Left renal cortex interstitium (tissue), 4 donors: ENCODE measurements around the gene SPRY1. TPM values are rescaled to one million over a fixed set of nuclear protein-coding genes. Genes with fewer than 3 reads are reported as not detected.

Experiments
- DNase-seq, 4 donors: peaks; one replicate each; pipeline ENCODE4 v3.0.0-alpha.2; 2013; ENCODE audit warnings: low read depth in 4 of 4, low spot score in 2 of 4, missing footprints in 1 of 4
- polyA plus RNA-seq, 4 donors: library from polyadenylated mRNA; unstranded; fragments of 120-200 nt; gene quantifications; one replicate each; pipeline ENCODE4 v1.2.1, GENCODE V29; 2013; ENCODE audit not compliant: insufficient read length in 4 of 4

Gene SPRY1
- polyA plus RNA-seq: 10 to 100 TPM; 76.1 to 97.3 (median 89.4) TPM

- peak in 3 of 4 donors; percentile 77 to 96 (median 87) for DNase-seq
These were observed at the start of gene SPRY1 for GRCh38 chr4:123396307-123397143. Gene SPRY1 (plus strand): TSS chr4:123396795. CDS start chr4:123401592, 4,797 bp downstream.

DNA sequence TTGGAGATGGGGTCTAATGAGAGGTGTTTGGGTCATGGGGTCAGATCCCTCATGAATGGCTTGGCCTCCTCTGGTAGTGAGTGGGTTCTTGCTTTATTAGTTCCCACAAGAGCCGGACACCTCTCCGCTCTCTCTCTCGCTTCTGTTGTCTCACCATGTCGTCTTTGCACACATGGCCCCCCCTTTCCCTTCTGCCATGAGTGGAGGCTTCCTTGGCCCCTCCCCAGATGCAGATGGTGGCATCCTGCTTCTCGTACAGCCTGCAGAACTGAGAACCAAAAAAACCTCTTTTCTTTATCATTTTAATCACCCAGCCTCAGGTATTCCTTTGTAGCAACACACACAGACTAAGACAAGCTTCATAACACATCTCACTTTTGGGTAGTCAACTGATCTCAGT is 49.6 kb upstream of the SPRY1 start:
- no peak for DNase-seq

DNA sequence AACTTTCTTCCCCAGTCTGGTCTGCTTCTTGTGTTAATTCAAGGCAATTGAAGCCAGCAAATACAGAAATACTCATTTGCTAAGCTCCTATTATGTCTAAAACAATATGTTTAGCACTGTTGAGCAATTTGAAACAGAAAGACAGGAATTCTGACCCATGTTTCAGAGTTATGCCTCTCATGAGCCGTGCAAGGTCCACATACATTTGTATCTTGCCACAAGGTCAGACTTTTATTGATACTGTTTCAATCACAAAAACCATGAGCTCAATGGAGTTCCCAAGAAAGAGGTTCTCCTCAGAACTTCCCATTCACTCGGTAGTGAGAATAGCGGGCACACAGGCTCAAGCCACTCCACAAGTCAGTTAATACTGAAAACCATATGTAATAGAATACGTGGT is 47.6 kb upstream of the SPRY1 start:
- DNase-seq: no peak

- no peak for DNase-seq
These were observed 47.0 kb upstream of the SPRY1 start for GRCh38 chr4:123349421-123350190.

DNA sequence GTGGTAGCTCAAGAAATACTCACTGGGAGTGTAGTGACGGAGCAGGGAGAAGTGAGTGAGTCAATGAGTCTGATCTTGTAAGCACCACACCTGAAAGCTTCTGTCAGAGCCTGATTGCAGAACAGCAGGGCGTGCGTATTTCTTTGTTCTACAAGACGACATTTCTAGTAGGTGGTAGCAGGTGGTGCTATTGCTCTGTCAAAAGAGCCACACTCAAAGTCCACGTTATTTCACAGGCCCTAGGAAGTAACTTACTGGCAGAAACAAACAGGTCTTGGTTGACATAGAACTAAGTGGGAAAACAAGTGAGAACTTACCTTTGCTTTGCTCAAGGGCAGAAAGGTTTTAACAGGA is 46.4 kb upstream of the SPRY1 start:
- DNase-seq: no peak

DNA sequence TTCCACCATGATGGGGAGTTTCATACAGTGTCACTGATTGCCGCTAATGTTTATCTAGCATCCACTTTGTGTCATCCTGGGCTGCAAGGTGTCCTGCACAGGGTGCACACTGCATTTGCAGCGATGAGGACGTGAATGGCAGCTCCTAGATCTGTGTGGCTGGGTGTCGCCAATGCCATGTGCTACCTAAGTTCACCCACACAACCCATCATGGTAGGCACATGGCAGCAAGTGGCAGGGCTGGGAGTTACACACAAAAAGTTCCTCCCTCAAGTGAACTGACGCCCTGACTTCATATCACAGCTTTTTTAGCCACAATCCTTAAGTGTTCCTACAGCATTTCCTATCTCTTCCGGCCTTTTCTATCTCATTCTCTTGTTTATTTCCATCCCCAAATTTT is 45.9 kb upstream of the SPRY1 start:
- no peak for DNase-seq

DNA sequence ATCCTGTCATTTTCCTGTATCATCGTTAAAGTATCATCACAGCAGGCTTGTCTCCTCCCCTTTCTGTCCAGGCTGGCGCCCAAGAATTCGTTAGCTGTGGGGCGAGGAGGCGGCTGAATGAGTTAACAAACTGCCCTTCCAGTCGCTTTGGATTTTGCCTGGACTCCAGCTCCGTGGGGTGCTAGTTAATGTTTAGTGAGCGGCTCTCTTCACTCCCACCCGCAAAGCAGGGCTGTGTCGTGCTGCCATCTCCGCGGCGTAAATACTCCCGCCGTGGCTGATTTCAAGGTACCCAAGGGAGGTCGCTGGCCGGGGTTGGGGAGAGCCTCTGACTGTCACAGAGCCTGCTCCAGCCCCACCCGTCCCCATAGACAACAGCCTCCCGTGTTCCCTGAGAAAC is 44.9 kb upstream of the SPRY1 start:
- DNase-seq: no peak

- no peak for DNase-seq
These were observed 44.2 kb upstream of the SPRY1 start for GRCh38 chr4:123352240-123352945.

GRCh38 chr4:123352966-123353365 is 43.6 kb upstream of the SPRY1 start:
- DNase-seq: no peak

DNA sequence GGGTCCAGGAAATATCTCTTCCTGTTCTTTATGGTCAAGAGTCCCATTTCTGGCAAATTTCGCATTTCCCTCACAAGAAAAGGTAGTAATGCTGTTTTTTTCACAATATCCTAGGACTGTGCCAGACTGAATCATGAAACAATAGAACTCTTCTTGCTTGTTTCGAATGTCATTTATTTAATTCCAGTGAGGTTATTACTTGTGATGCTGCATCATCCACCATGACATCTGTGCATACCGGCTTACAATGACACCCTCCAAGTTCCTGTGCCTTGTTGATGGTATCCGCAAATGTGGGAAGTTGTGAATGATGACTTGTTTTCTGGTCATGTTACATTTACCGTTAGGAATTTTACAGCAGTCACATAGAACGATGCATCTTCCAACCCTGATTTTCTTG is 42.9 kb upstream of the SPRY1 start:
- no peak for DNase-seq

DNA sequence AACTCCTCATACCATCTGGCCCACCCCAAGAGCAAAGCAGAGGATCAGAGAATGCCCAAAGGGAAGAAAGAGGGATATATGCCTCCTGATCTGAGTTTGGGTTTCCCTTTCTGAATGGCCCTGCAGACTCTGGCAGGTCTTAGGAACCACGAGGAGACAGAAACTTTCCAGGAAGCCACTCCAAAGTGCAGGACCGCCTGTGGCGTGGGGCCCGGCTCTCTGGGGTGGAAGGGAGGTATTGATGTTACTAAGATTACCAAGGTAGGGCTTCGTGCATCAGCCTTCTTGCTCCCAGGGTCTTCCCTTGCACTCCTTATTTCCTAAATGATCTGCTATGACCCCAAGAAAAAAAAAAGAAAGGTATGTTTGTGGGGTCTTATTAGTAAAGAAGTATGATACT is 41.9 kb upstream of the SPRY1 start:
- DNase-seq: no peak

- DNase-seq: no peak
These were observed 39.7 kb upstream of the SPRY1 start for GRCh38 chr4:123356921-123357320.

- no peak for DNase-seq
These were observed 36.9 kb upstream of the SPRY1 start for GRCh38 chr4:123359449-123360315.

DNA sequence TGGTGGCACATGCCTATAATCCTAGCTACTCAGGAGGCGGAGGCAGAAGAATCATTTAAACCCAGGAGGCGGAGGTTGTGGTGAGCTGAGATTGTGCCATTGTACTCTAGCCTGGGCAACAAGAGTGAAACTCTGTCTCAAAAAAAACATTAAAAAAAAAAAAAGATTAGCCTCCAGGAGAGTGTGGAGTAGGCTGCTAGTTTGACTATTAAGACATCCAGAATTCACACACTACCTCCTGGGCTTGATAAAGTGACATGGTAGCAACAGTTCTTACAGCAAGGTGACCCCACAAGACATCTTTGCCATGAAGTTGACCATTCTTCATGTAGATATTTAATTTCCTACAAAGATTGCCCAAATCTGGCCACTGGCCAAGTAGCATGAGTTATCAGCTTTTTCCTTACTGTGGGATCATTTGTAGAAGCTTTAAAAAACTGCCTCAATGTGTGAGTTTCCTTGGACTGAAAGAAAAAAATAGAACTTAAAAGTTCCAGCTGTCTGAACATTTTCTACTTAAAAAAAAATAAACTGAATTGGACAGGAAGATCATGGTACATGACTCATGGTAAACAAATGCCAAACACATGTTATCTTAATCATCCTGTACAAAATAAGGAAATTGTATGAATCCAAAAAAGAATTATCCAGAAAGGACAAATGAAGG is 35.3 kb upstream of the SPRY1 start:
- no peak for DNase-seq

DNA sequence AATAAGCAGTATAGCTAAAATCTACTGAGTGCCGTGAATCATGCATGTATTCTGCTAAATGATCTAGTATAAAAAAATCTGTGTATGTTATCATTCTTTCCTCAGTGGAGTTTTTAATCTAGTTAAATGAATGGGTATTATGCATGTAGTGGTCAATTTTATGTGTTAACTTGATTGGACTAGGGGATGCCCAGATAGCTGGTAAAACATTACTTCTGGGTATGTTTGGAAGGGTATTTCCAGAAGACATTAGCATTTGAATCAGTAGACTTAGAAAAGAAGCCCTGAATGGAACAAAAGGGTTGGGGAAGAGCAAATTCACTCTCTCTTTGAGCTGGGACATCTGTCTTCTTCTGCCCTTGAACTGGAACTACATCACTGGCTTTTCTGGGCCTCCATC is 34.5 kb upstream of the SPRY1 start:
- DNase-seq: no peak

GRCh38 chr4:123363729-123364128 is 32.9 kb upstream of the SPRY1 start:
- no peak for DNase-seq

DNA sequence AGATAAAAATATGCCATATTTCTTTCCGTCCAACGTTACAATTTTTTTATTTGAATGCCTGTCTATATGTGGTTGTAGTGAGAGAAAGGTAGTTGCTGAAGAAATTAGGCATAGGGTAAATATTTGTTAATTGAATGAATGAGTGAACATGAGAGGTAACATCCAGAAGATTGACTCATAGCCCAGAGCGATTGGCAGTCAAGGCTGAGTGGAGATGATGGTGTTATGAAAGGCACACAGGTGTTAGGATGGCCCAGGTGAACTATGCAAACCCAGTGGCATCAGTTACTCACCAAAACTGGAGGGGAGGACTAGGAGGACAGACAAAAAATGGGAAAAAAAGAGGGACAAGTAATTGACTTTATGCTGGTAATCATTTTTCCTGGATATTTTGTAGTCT is 31.7 kb upstream of the SPRY1 start:
- no peak for DNase-seq

DNA sequence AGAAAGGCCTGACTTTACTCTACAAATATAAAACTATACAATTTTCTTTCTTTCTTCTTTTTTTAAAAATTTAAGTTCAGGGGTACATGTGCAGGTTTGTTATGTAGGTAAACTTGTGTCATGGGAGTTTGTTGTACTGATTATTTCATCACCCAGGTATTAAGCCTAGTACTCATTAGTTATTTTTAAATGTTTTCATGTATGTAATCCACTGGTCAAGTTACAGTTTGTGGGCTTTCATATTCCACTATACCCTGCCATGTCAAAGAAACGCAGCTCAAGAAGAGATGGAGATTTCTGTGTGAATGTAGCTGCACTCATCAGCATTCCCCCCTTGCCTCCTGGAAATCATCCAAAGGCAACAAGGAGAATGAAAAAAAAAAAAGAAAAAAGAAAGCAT is 31.2 kb upstream of the SPRY1 start:
- no peak for DNase-seq

DNA sequence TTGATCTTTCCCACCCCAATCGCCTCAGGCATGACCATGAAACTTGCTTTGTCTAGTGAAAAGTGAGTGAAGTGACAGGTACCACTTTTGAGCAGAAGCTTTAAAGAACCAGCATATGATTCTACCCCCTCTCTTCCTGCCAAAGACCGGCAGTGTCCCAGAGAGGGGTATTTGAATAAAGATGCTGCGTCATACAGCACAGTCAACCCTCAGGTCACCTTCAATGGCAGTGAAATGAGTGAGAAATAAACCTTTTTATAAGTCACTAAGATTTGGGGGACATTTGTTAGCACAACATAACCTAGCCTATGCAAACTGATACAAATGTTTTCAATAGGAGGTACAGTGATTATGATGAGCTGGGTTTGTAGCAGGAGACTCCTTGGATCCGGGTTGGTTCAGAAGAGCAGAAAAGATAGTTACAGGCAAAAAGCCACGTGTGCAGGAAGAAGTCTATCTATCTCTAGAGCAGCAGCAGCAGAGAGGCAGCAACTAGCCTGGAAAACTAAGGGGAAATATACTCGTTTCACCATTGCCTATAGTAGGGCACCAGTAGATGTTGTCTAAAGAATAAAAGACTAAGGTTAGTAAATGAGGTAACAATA is 30.3 kb upstream of the SPRY1 start:
- DNase-seq: no peak
